Measurements from ENCODE around the gene SLC16A7.

Gene SLC16A7

GRCh38 chr12:59626382-59626781 lies 30.6 kb downstream of the SLC16A7 start:
- no peak for DNase-seq

GRCh38 chr12:59627582-59627981 lies 31.8 kb downstream of the SLC16A7 start:
- DNase-seq: no peak

DNA sequence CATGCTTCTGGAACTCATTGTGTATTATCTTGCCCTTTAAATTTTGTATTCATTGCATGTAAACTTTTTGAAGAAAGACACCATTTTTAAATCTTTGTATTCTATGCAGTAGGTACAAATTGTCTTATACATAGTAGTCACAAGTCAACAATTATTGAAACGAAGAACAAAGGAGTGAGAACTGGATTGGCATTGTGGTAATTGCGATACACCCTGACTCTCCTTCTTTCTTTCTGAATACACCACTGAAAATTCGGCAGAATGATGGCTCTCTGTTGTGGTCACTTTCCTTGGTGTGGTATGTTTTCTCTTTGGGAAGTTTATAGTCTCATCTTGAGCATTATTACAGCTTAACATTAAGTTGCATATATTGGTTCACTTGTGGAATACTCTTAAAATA lies 34.1 kb downstream of the SLC16A7 start:
- DNase-seq: no peak

DNA sequence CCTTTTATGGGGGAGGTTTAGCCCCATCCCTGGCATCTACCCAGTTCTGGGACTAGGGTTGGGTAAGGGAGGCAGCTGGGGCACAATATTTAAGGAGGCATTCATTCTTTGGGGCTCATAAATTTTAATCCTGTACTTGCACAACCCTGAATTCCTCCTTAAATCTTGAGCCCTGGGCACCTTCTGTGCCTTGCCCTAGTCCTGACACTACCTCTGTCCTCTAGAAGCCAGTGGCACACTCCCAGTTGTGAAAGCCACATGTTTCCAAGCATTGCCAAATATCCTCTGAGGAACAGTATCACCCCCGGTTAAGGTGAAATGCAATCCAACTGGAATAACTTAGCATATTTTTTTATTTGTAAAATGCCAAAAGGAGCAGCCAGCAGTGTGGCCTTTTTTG lies 36.6 kb downstream of the SLC16A7 start:
- DNase-seq: no peak

GRCh38 chr12:59634254-59634653 lies 38.4 kb downstream of the SLC16A7 start:
- no peak for DNase-seq

- DNase-seq: no peak
These were observed 41.3 kb downstream of the SLC16A7 start for GRCh38 chr12:59636945-59637691.

DNA sequence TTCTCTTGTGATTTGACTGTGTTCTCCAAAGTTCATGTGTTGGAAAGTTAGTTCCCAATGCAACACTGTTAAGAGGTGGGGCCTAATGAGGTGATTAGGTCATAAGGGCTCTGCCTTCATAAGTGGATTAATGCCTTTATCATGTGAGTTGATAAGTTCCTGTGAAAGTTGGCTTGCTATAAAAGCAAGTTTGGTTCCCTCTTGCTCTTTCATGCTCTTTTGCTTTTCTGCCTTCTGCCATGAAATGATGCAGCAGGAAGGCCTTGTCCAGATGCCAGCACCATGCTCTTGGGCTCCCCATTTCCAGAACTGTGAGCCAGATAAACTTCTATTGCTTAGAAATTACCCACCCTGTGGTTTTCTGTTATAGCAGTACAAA lies 41.9 kb downstream of the SLC16A7 start:
- no peak for DNase-seq

- no peak for DNase-seq
These were observed 47.7 kb downstream of the SLC16A7 start for GRCh38 chr12:59643550-59643949.

- no peak for DNase-seq
These were observed 49.4 kb downstream of the SLC16A7 start for GRCh38 chr12:59645242-59645641.

DNA sequence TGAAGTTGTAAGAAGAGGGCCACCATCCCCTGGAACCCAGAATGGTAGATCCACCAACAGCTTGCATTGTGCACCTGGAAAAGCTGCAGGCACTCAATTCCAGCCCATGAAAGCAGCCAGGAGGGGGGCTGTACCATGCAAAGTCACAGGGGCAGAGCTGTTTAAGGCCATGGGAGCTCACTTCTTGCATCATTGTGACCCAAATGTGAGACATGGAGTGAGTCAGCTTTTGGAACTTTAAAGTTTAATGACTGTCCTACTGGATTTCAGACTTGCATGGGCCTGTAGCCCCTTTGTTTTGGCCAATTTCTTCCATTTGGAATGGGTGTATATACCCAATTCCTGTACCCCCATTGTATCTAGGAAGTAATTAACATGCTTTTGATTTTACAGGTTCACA lies 50.8 kb downstream of the SLC16A7 start:
- DNase-seq: no peak

DNA sequence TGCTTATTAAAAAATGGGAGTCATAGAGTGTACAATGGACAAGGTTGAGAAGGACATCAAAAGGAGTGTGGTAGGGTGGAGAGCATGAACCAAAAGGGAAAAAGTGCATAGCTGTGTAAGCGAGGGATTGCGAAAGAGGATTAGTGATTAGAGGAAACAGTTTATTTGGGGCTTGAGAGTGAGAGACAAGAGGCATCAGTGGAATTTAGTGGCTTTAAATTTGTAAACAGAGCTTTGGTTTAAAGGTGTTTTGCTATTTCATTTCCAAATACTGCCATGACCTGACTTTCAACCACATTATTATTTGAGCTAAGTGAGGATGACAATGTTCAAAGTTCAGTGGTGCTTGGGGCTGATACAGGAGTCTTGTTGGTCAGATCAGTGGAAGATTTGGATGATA lies 53.4 kb downstream of the SLC16A7 start:
- DNase-seq: no peak

- DNase-seq: no peak
These were observed 54.9 kb downstream of the SLC16A7 start for GRCh38 chr12:59650588-59651228.

- no peak for DNase-seq
These were observed 55.5 kb downstream of the SLC16A7 start for GRCh38 chr12:59651229-59651920.

- no peak for DNase-seq
These were observed 56.3 kb downstream of the SLC16A7 start for GRCh38 chr12:59652130-59652529.

DNA sequence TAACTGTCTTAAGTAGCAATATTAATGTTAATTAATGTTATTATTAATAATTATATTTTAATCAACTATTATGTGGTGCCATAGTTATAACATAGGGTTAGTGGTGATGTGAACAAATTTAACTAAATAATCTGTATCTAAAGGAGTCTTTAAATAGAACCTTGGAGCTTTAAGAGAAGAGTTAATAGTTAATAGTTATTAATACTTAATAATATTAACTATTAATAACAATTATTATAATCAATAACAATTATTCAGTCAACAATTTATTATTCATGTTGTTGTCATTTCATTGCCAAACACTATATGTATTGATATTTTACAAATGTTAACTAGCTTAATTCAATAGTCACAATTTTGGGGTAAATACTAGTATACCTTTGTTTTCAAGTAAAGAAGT lies 58.2 kb downstream of the SLC16A7 start:
- no peak for DNase-seq

DNA sequence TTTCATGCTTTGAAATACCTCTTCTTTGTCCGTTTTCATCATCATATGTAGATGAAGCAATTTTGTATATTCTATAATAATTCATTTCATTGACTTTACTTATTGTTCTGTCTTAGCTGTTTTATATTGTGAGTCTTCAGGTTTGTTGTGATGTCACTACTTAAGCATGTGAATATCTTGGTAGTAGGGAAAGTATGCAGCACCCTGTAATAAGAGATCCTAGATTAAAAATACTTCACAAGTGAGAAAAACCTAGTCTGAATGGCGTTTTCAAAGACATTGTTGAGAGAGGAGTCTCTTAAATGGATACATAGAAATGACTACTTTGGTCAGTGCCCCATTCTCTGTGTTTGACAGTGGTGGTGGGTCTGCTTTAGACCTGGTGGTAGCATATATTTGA lies 61.4 kb downstream of the SLC16A7 start:
- DNase-seq: no peak

DNA sequence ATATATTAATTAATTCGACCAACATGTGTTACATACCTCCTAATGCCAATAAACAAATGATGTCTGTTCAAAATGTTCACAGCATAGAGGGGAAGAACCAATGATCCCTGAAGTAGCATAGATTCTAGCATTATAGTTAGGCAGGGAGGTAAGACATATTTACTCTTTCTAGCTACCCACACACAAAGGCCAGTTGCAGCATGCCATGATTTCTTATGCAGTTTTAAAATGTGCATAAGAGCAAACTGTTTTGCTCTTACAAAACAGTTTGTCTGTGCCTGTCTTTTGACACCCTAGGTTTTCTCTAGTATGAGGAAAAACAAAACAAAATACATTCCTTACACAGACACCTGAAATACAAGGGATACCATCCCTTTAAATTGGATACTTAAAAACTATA lies 61.9 kb downstream of the SLC16A7 start:
- DNase-seq: no peak

DNA sequence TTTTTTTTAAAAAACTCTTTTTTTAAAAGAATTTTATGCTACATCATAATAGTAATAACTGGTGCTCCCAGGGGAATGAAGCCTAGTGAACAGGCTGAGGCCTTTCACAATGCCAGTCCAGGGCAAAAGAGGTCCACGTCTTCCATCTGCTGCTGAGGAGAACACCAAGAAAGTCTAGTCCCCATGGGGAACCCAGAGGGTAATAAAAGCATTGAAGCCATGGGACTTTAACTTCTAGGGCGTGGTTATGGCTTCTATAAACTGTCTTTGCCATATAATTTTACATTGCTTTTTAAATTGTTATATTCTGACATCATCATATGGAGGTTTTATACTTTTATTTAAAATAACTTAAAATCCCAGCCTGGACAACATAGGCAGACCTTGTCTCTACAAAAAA lies 64.3 kb downstream of the SLC16A7 start:
- no peak for DNase-seq

DNA sequence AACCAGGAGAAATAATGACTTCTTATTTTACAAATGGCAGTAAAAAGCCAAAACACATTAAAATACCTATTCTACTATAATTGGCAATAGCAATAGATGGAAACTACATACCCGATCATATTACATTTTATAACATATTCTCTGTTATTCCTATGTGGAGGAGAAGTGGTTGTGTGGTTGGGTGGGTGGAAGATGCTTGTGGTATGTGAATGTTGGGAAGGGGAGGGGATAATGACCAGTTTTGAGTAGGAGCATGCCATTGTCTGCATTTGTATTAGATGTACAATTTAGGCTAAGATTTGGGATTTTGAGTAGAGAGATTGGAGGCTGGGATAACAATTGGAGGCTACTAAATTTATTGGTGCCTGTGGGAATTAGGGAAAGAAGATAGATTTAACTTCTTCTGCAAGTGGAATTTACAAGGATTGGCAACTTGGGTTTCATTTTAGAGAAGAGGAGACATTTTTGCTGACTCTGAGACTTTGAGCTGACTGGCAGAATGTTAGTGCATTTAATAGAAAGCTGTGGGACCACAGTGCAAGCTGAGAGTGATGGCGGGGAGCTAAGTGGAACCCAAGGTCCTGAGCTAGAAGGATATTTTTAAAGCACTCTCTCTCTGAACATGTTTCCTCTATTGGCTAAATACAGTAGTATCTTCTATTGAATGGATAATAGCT lies 65.2 kb downstream of the SLC16A7 start:
- DNase-seq: no peak

DNA sequence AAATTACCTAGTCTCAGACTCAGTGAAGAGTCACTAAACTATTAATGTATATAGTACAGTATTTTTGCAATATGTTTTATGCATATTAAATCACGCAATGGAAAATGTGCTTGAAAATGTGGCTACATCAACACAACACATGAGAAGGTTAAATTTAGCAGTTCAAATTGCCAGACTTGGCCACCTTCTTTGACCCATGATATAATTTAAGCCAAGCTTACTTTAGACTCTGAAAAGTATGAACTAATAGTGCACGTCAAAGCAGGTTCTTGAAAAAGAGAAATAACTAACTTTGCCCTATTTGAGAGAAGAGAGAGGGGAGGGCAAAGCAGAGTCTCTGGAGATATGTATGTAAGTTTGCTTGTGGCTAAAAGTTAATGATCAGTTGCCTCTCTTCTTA lies 68.7 kb downstream of the SLC16A7 start:
- no peak for DNase-seq

DNA sequence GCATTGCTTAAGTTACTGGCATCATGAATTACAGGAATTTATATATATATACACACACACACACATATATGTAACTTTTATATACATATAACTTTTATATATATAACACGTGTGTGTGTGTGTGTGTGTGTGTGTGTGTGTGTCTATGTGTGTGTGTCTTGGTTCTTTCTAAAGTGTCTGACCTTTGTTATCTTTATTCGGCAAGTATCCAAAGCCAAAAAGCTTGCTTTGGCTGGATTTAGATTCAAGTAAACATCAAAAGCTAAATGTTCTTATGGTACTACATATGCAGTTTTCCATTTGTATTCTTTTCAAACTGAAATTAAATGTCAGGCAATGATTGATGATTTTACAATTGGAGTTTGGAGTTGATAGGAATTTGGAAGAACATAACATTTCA lies 69.9 kb downstream of the SLC16A7 start:
- no peak for DNase-seq

DNA sequence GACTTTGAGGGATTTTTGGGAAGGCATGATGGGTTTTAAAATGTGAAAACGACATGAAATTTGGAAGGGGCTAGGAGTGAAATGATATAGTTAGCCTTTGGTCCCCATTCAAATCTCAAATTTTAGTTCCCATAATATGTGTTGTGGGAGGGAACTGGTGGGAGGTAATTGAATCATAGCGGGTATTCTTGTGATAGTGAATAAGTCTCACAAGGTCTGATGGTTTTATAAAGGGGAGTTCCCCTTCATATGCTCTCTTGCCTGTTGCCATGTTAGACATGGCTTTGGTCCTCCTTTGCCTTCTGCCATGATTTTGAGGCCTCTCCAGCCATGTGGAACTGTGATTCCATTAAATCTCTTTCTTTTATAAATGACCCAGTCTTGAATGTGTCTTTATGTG lies 72.8 kb downstream of the SLC16A7 start:
- no peak for DNase-seq

- DNase-seq: no peak
These were observed 76.4 kb downstream of the SLC16A7 start for GRCh38 chr12:59672273-59672672.

DNA sequence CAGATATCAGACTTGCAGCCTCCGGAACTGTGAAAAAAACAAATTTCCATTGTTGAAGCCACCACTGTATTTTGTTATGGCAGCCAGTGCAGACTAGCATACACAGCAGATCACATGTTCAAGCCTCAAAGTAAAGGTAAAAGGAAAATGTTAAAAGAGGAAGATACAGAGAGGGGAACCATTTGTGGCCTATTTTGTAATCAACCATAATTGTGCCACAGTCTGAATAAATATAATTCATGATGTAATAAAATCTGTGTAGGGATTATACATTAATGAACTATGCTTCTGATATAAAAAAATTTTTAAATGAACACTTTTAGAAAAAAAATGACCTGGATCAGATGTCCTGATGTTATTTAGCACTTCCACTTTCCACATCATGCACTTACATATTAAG lies 79.6 kb downstream of the SLC16A7 start:
- DNase-seq: no peak

All from femur (tissue), 1 donor.